HG02623 (cell line): ENCODE measurements around the gene REXO4.
A peak's percentile ranks its signal among the peaks of the same experiment; 100 is the strongest.
"Not testable (repeated sequence)": the region's sequence is repeated elsewhere in the genome, so short reads cannot be mapped to it uniquely, and the experiment has no call there.

Experiments
- ATAC-seq: cut with Tn5 transposase; IDR thresholded peaks from one replicate; pipeline ENCODE4 v1.9.1; 2021; ENCODE audit warnings: moderate library complexity; ENCODE audit not compliant: unreplicated experiment

REXO4 gene

GRCh38 chr9:133391449-133391848 is 26.4 kb downstream of the REXO4 start:
- ATAC-seq, result not testable (repeated sequence)

GRCh38 chr9:133390713-133391112 is 27.1 kb downstream of the REXO4 start:
- ATAC-seq, result no peak

GRCh38 chr9:133389562-133389961 is 28.2 kb downstream of the REXO4 start:
- no peak for ATAC-seq

- no peak for ATAC-seq
These were observed 28.7 kb downstream of the REXO4 start for GRCh38 chr9:133389025-133389557.

GRCh38 chr9:133387680-133388079 is 30.1 kb downstream of the REXO4 start:
- ATAC-seq, result no peak

GRCh38 chr9:133386338-133386737 is 31.5 kb downstream of the REXO4 start:
- ATAC-seq, result no peak

- no peak for ATAC-seq
These were observed 32.4 kb downstream of the REXO4 start for GRCh38 chr9:133385452-133385851.

GRCh38 chr9:133384736-133385321 is 33.0 kb downstream of the REXO4 start:
- no peak for ATAC-seq

GRCh38 chr9:133383438-133383837 is 34.4 kb downstream of the REXO4 start:
- no peak for ATAC-seq

GRCh38 chr9:133382507-133383141 is 35.2 kb downstream of the REXO4 start:
- no peak for ATAC-seq

- no peak for ATAC-seq
These were observed 37.1 kb downstream of the REXO4 start for GRCh38 chr9:133380734-133381133.

- no peak for ATAC-seq
These were observed 38.4 kb downstream of the REXO4 start for GRCh38 chr9:133379153-133380086.

- ATAC-seq, result no peak
These were observed 39.3 kb downstream of the REXO4 start for GRCh38 chr9:133378408-133378962.

GRCh38 chr9:133377721-133378216 is 40.0 kb downstream of the REXO4 start:
- no peak for ATAC-seq

GRCh38 chr9:133377280-133377679 is 40.5 kb downstream of the REXO4 start:
- ATAC-seq, result not testable (repeated sequence)

- ATAC-seq, result peak; percentile 85
These were observed 41.8 kb downstream of the REXO4 start, which contains the start of the genes STKLD1 and SURF4 for GRCh38 chr9:133375724-133376654. Gene STKLD1, plus strand, starts transcription at chr9:133376366. Its CDS starts 108 bp downstream, at chr9:133376474. Gene SURF4, minus strand, starts transcription at chr9:133376060. Its CDS starts 91 bp downstream, at chr9:133375969.

GRCh38 chr9:133375116-133375723 is 42.6 kb downstream of the REXO4 start:
- peak; percentile 3 for ATAC-seq

- ATAC-seq, result no peak
These were observed 43.1 kb downstream of the REXO4 start for GRCh38 chr9:133374612-133375115.

GRCh38 chr9:133372144-133372543 is 45.7 kb downstream of the REXO4 start:
- ATAC-seq, result no peak
